HL-60 (cell line): ENCODE measurements around the gene ETF1.

Experiments used
- GABPA ChIP-seq: IDR thresholded peaks from 2 replicates; pipeline ENCODE4 v1.6.1; 2012; ENCODE audit warnings: low read depth
- POLR2AphosphoS5 ChIP-seq: IDR thresholded peaks from 2 replicates; pipeline ENCODE4 v1.6.1; 2012; ENCODE audit warnings: low read depth
- SPI1 ChIP-seq: IDR thresholded peaks from 2 replicates; pipeline ENCODE4 v1.6.1; 2012; ENCODE audit warnings: low read depth, mild to moderate bottlenecking, borderline replicate concordance
- TF ChIP-seq, protein P1 (sequence below): IDR thresholded peaks from one replicate; pipeline ENCODE4 v1.5.1; 2011; ENCODE audit warnings: low read length, control low read depth, inconsistent platforms; ENCODE audit not compliant: insufficient read depth
- TF ChIP-seq, protein P2 (sequence below): IDR thresholded peaks from 2 replicates; pipeline ENCODE4 v1.6.1; 2012; ENCODE audit warnings: low read depth; ENCODE audit not compliant: insufficient replicate concordance

DNA sequence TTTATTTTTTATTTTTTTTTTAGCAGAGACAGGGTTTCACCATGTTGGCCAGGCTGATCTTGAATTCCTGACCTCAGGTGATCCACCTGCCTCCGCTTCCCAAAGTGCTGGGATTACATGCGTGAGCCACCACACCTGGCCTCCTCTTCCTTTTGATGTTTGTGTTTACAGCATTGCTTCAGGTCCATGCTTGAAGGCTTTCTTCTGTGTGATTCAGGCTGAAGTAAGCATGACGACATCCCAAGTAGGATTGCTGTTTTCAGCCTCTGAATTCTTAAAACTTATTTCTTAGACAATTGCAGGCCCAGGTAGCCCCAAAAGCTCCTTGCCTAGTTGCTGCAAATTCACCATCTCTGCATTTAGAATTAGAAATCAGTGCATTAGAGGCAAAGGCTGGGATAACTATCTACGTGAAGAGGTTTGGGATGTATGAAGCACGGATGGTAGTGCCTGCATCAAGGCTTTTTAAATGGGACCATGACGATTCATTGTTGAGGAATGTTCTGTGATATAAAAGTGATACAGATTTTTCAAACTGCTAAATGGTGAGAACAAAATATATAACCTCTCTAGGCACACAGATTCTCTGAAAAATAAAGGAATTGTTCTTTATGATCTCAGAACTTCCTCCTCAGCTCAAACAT, 3.0 kb upstream of the ETF1 start:
- TF ChIP-seq, protein P1, sequence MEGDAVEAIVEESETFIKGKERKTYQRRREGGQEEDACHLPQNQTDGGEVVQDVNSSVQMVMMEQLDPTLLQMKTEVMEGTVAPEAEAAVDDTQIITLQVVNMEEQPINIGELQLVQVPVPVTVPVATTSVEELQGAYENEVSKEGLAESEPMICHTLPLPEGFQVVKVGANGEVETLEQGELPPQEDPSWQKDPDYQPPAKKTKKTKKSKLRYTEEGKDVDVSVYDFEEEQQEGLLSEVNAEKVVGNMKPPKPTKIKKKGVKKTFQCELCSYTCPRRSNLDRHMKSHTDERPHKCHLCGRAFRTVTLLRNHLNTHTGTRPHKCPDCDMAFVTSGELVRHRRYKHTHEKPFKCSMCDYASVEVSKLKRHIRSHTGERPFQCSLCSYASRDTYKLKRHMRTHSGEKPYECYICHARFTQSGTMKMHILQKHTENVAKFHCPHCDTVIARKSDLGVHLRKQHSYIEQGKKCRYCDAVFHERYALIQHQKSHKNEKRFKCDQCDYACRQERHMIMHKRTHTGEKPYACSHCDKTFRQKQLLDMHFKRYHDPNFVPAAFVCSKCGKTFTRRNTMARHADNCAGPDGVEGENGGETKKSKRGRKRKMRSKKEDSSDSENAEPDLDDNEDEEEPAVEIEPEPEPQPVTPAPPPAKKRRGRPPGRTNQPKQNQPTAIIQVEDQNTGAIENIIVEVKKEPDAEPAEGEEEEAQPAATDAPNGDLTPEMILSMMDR, result no peak
- TF ChIP-seq, protein P2, sequence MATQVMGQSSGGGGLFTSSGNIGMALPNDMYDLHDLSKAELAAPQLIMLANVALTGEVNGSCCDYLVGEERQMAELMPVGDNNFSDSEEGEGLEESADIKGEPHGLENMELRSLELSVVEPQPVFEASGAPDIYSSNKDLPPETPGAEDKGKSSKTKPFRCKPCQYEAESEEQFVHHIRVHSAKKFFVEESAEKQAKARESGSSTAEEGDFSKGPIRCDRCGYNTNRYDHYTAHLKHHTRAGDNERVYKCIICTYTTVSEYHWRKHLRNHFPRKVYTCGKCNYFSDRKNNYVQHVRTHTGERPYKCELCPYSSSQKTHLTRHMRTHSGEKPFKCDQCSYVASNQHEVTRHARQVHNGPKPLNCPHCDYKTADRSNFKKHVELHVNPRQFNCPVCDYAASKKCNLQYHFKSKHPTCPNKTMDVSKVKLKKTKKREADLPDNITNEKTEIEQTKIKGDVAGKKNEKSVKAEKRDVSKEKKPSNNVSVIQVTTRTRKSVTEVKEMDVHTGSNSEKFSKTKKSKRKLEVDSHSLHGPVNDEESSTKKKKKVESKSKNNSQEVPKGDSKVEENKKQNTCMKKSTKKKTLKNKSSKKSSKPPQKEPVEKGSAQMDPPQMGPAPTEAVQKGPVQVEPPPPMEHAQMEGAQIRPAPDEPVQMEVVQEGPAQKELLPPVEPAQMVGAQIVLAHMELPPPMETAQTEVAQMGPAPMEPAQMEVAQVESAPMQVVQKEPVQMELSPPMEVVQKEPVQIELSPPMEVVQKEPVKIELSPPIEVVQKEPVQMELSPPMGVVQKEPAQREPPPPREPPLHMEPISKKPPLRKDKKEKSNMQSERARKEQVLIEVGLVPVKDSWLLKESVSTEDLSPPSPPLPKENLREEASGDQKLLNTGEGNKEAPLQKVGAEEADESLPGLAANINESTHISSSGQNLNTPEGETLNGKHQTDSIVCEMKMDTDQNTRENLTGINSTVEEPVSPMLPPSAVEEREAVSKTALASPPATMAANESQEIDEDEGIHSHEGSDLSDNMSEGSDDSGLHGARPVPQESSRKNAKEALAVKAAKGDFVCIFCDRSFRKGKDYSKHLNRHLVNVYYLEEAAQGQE, result no peak
- TF ChIP-seq POLR2AphosphoS5 (no peak), GABPA (no peak), SPI1 (no peak)
